Astrocyte (in vitro differentiated cells and primary cell): ENCODE data around the gene GCK. TPM values are rescaled to one million over a fixed set of nuclear protein-coding genes. Genes with fewer than 3 reads are reported as not detected.

Experiments used
- DNase-seq: peaks from one replicate; pipeline ENCODE4 v3.0.0-alpha.2; 2010; ENCODE audit warnings: low read depth
- FAIRE-seq: peaks from 2 replicates; lab custom pipeline; 2011; peaks lifted over from hg19 to GRCh38; lab: Jason Lieb, UNC
- H2AFZ ChIP-seq: 2 replicates; pipeline ENCODE4 v1.6.0; 2012; ENCODE audit warnings: low read depth, low read length, inconsistent platforms
- H3K27ac ChIP-seq: 2 replicates; pipeline ENCODE4 v1.5.1; 2011; ENCODE audit warnings: low read depth, low read length, inconsistent platforms
- H3K27me3 ChIP-seq: 2 replicates; pipeline ENCODE4 v1.6.0; 2011; ENCODE audit warnings: low read length, inconsistent platforms; ENCODE audit not compliant: insufficient read depth
- H3K36me3 ChIP-seq: 2 replicates; pipeline ENCODE4 v1.5.1; 2011; ENCODE audit warnings: low read length, inconsistent platforms; ENCODE audit not compliant: insufficient read depth
- H3K4me1 ChIP-seq: 2 replicates; pipeline ENCODE4 v1.5.1; 2011; ENCODE audit warnings: low read length, inconsistent platforms; ENCODE audit not compliant: insufficient read depth
- H3K4me2 ChIP-seq: 2 replicates; pipeline ENCODE4 v1.6.0; 2012; ENCODE audit warnings: low read length, inconsistent platforms
- H3K4me3 ChIP-seq: 2 replicates; pipeline ENCODE4 v1.5.1; 2011; ENCODE audit warnings: low read depth, mild to moderate bottlenecking, low read length, inconsistent platforms; ENCODE audit not compliant: insufficient read depth
- H3K79me2 ChIP-seq: 2 replicates; pipeline ENCODE4 v1.6.0; 2012; ENCODE audit warnings: mild to moderate bottlenecking, low read length, inconsistent platforms; ENCODE audit not compliant: insufficient read depth
- H3K9ac ChIP-seq: 2 replicates; pipeline ENCODE4 v1.6.0; 2012; ENCODE audit warnings: mild to moderate bottlenecking, low read length, inconsistent platforms
- H3K9me3 ChIP-seq: 2 replicates; pipeline ENCODE4 v1.5.1; 2012; ENCODE audit warnings: low read depth, mild to moderate bottlenecking, low read length, inconsistent platforms; ENCODE audit not compliant: insufficient read depth
- H4K20me1 ChIP-seq: 2 replicates; pipeline ENCODE4 v1.6.0; 2012; ENCODE audit warnings: low read length, inconsistent platforms; ENCODE audit not compliant: insufficient read depth
- H3K27ac Mint-ChIP-seq: one replicate; pipeline ENCODE4 v1.8.0; 2021; ENCODE audit warnings: mild to moderate bottlenecking, mixed read lengths; ENCODE audit not compliant: unreplicated experiment
- H3K27me3 Mint-ChIP-seq: one replicate; pipeline ENCODE4 v1.8.0; 2021; ENCODE audit warnings: low read depth, mixed read lengths; ENCODE audit not compliant: unreplicated experiment
- H3K36me3 Mint-ChIP-seq: one replicate; pipeline ENCODE4 v1.8.0; 2021; ENCODE audit warnings: low read depth, mixed read lengths; ENCODE audit not compliant: unreplicated experiment
- H3K4me1 Mint-ChIP-seq: one replicate; pipeline ENCODE4 v1.8.0; 2021; ENCODE audit warnings: low read depth, mixed read lengths; ENCODE audit not compliant: unreplicated experiment
- H3K4me3 Mint-ChIP-seq: one replicate; pipeline ENCODE4 v1.8.0; 2021; ENCODE audit warnings: mild to moderate bottlenecking, moderate library complexity, mixed read lengths; ENCODE audit not compliant: unreplicated experiment
- H3K9me3 Mint-ChIP-seq: one replicate; pipeline ENCODE4 v1.8.0; 2021; ENCODE audit warnings: mild to moderate bottlenecking, mixed read lengths; ENCODE audit not compliant: unreplicated experiment
- EZH2 ChIP-seq: IDR thresholded peaks from 2 replicates; pipeline ENCODE4 v1.6.1; 2012; ENCODE audit warnings: mild to moderate bottlenecking, low read length, inconsistent platforms; ENCODE audit not compliant: insufficient read depth
- total RNA-seq: library from RNA; stranded (reverse); gene quantifications from 2 replicates; pipeline ENCODE4 v1.2.1, GENCODE V29; 2021
- TF ChIP-seq, protein P1 (sequence below): IDR thresholded peaks from 2 replicates; pipeline ENCODE4 v1.5.1; 2011; ENCODE audit warnings: low read depth, mild to moderate bottlenecking, inconsistent platforms, low read length, moderate library complexity; ENCODE audit not compliant: insufficient read depth

The GCK gene
- total RNA-seq, 1 donor from 2014 or later: not detected

DNA sequence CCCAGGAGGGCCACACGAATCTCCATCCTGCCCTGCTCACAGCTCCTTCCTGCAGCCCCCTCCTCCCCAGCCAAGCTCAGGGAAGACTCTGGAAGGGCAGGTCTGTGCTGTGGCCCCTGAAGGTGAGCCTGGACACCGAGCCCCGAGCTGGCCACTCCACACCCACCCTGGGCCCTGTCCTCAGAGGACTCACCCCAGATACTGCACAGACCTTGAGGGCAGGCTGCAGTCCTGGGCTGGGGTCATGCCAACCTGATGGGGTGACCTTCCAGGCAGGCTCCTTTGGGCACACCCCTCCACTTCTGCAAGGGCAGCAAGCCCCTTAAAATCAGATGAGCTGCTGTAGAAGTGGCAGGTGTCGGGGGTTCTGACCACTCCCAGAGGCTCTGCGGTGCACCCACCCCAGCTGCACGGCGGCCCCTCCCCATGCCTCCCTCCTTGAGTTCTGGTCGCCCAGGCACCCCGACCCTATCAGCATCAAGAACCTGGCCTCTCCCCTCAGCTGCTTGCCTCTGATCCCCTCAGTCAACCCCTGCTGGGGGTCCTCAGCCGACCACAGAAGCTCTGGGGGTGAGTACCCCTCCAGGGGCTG is 35.8 kb upstream of the GCK start:
- Mint-ChIP-seq H3K27ac (no peak overlapping the region), H3K27me3 (peaks cover 22% of the 10 kb centered on the region), H3K4me3 (no peak overlapping the region), H3K9me3 (no peaks in the 10 kb centered on the region), H3K4me1 (no peaks in the 10 kb centered on the region), H3K36me3 (no peaks in the 10 kb centered on the region)
- Histone ChIP-seq H2AFZ (no peak overlapping the region), H4K20me1 (no peaks in the 10 kb centered on the region), H3K4me2 (no peak overlapping the region), H3K4me3 (no peak overlapping the region), H3K27ac (no peak overlapping the region), H3K9me3 (no peaks in the 10 kb centered on the region), H3K4me1 (no peaks in the 10 kb centered on the region), H3K79me2 (no peaks in the 10 kb centered on the region), H3K27me3 (peaks cover 6% of the 10 kb centered on the region), H3K9ac (no peak overlapping the region), H3K36me3 (no peaks in the 10 kb centered on the region)
- TF ChIP-seq, protein P1, sequence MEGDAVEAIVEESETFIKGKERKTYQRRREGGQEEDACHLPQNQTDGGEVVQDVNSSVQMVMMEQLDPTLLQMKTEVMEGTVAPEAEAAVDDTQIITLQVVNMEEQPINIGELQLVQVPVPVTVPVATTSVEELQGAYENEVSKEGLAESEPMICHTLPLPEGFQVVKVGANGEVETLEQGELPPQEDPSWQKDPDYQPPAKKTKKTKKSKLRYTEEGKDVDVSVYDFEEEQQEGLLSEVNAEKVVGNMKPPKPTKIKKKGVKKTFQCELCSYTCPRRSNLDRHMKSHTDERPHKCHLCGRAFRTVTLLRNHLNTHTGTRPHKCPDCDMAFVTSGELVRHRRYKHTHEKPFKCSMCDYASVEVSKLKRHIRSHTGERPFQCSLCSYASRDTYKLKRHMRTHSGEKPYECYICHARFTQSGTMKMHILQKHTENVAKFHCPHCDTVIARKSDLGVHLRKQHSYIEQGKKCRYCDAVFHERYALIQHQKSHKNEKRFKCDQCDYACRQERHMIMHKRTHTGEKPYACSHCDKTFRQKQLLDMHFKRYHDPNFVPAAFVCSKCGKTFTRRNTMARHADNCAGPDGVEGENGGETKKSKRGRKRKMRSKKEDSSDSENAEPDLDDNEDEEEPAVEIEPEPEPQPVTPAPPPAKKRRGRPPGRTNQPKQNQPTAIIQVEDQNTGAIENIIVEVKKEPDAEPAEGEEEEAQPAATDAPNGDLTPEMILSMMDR: no peak
- TF ChIP-seq EZH2: no peak
- FAIRE-seq (no peak), DNase-seq (no peak)

DNA sequence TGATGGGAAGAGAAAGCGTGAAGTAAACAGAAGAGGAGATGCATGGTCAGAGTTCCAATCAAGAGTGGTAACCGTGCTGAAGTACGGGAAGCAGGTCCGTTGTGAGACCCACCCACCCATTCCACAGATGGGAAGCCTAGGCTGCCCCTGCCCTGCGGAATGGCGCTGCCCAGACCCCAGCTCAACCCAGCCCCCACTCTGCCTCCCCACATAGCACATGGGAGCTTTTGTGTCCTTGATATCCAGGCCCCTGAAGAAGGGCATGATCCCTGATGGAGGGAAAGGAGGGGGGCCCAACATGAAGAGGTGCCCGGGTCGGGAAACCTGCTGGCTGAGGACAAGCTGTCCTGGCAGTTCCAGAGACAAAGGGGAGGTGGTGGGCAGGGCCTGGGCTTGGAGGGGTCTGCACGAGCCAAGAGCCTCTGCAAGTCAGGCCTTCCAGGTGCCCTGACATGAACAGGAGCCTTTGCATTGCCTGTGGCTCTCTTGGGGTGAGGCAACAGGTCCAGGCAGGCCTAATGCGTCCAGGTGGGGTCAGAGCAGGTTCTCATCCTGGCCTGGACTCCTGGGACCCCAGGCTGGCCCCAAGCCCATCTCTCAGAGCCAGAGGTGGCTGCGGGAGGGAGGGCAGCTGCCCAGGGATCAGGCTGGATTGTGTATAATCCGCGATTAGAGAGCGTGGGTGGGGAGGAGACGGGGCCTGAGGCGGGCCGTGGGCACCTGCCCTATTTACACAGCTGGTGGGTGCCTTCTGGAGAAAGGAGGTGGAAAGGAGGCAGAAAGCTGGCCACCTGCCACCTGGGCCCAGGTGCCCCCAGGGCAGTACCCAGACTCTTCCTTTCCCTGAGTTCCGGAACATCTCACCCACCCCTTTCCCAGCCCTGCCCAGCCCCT is 35.1 kb upstream of the GCK start:
- Histone ChIP-seq H4K20me1 (no peaks in the 10 kb centered on the region), H3K4me2 (no peak overlapping the region), H2AFZ (no peak overlapping the region), H3K36me3 (no peaks in the 10 kb centered on the region), H3K79me2 (no peaks in the 10 kb centered on the region), H3K27ac (no peak overlapping the region), H3K9me3 (no peaks in the 10 kb centered on the region), H3K4me3 (no peak overlapping the region), H3K9ac (no peak overlapping the region), H3K4me1 (no peaks in the 10 kb centered on the region), H3K27me3 (peaks cover 6% of the 10 kb centered on the region)
- Mint-ChIP-seq H3K36me3 (no peaks in the 10 kb centered on the region), H3K4me1 (no peaks in the 10 kb centered on the region), H3K4me3 (no peak overlapping the region), H3K9me3 (no peaks in the 10 kb centered on the region), H3K27me3 (peaks cover 22% of the 10 kb centered on the region), H3K27ac (peak overlapping the region; percentile 31)
- FAIRE-seq (no peak), DNase-seq (no peak)
- TF ChIP-seq, protein P1: no peak
- TF ChIP-seq EZH2: no peak
